ENCODE results near the gene REPS2. TPM values are rescaled to one million over a fixed set of nuclear protein-coding genes. Genes with fewer than 3 reads are reported as not detected.

REPS2 gene
- total RNA-seq, 1 experiment from 2014 or later: 0.04 TPM

DNA sequence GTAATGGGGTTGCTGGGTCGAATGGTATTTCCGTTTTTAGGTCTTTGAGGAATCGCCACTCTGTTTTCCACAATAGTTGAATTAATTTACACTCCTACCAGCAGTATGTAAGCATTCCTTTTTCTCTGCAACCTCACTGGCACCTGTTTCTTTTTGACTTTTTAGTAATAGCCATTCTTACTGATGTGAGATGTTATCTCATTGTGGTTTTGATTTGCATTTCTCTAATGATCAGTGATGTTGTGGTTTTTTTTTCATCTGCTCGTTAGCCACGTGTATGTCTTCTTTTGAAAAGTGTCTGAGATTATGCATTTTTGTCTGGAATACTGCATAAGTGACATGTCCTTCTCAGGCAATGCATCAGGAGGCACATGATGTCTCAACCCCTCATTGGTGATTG lies 28.8 kb downstream of the REPS2 start:
- Histone ChIP-seq H3K27ac (ENCODE audit: low read depth, low read length, poor library complexity, severe bottlenecking) (no peak overlapping the region), H3K4me1 (ENCODE audit: insufficient read depth, low read length, poor library complexity, severe bottlenecking) (no peaks in the 10 kb centered on the region), H3K27me3 (replicated peaks; ENCODE audit: insufficient read depth, low read depth, low read length, poor library complexity) (peaks cover 30% of the 10 kb centered on the region), H3K9me3 (ENCODE audit: low read depth, low read length, poor library complexity, severe bottlenecking) (no peaks in the 10 kb centered on the region), H3K36me3 (ENCODE audit: insufficient read depth, low read length, poor library complexity, severe bottlenecking) (no peaks in the 10 kb centered on the region), H3K4me3 (ENCODE audit: low read depth, low read length, poor library complexity, severe bottlenecking) (no peak overlapping the region)
- ChIA-PET CTCF (interaction anchor here (0.6 kb wide), 1 partner anchor 9 kb away, joined by 4 read pairs; no protein-coding TSS in a partner anchor), POLR2A (ENCODE audit: low non-redundant PET) (no interaction called here)
- TF ChIP-seq EZH2 (IDR thresholded peaks at IDR 0.05; ENCODE audit: borderline replicate concordance, low read depth, low read length, poor library complexity, severe bottlenecking): no peak
- TF ChIP-seq, protein P1, sequence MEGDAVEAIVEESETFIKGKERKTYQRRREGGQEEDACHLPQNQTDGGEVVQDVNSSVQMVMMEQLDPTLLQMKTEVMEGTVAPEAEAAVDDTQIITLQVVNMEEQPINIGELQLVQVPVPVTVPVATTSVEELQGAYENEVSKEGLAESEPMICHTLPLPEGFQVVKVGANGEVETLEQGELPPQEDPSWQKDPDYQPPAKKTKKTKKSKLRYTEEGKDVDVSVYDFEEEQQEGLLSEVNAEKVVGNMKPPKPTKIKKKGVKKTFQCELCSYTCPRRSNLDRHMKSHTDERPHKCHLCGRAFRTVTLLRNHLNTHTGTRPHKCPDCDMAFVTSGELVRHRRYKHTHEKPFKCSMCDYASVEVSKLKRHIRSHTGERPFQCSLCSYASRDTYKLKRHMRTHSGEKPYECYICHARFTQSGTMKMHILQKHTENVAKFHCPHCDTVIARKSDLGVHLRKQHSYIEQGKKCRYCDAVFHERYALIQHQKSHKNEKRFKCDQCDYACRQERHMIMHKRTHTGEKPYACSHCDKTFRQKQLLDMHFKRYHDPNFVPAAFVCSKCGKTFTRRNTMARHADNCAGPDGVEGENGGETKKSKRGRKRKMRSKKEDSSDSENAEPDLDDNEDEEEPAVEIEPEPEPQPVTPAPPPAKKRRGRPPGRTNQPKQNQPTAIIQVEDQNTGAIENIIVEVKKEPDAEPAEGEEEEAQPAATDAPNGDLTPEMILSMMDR (conservative IDR thresholded peaks at IDR 0.05; ENCODE audit: low read depth, low read length): no peak
- intact Hi-C loops (cut with micrococcal nuclease; ENCODE audit: unreplicated experiment): no loop called here
- no TSS peak for BruUV-seq (replicated peaks)
- no peak for DNase-seq (ENCODE audit: low spot score)

DNA sequence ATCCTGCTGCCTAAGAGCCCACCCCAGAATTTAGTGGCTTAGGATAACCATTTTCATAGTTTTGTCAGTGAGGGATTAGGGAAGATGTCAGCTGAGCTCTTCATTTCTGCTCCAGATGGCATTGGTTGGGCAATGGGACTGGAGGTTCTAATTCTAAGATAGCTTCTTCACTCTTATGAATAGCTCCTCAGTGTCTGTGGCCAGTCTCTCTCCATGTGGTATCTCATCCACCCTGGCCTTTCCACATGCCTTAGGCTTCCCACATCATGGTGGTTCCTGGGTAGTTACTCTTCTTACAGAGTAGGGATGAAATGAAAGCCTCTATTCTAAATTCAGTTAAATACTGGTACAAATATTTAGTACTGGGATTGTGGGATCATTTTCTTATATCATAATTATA lies 31.3 kb downstream of the REPS2 start:
- POLR2A ChIA-PET (ENCODE audit: low non-redundant PET): no interaction called here
- DNase-seq (ENCODE audit: low spot score): no peak
- CTCF ChIA-PET: no interaction called here

DNA sequence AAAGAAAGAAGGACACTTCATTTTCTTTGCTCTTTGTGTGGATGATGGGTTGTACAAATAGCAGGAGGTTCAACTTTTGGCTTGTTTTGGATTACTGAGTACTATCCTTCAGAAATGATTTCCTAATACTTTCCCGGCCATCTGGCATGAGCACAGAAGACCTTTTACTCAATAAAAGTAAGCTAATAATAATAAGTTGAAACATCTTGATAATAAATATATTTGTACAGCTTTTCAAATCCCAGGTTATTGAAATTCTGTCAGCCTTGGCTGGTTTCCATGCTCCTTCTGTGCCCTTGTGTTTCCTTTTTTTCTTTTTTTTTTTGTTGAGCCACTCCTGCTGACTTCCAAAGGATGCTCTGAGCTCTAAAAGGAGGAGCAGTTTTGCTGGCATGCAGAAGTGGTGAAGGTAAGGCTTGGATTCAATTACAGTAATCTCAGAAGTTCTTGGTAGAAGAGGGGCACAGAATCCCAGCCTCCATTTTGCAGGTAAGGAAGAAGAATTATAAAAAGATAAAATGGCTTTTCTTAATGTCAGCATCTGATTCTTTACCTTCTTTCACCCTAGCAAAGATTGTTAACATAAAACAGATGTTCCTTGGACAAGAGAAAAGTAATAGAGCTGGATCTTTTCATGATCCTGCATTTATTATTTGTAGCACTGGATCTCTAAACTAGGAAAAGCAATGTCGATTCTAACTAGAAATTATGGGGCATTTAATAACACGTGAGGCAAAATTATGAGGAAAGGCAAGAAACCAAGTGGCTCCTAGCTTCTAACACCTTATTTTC lies 31.9 kb downstream of the REPS2 start:
- TF ChIP-seq, protein P1 (conservative IDR thresholded peaks at IDR 0.05; ENCODE audit: low read depth, low read length): no peak
- TF ChIP-seq EZH2 (IDR thresholded peaks at IDR 0.05; ENCODE audit: borderline replicate concordance, low read depth, low read length, poor library complexity, severe bottlenecking): no peak
- Histone ChIP-seq H3K4me3 (ENCODE audit: low read depth, low read length, poor library complexity, severe bottlenecking) (no peak overlapping the region), H3K36me3 (ENCODE audit: insufficient read depth, low read length, poor library complexity, severe bottlenecking) (no peaks in the 10 kb centered on the region), H3K9me3 (ENCODE audit: low read depth, low read length, poor library complexity, severe bottlenecking) (no peaks in the 10 kb centered on the region), H3K4me1 (ENCODE audit: insufficient read depth, low read length, poor library complexity, severe bottlenecking) (no peaks in the 10 kb centered on the region), H3K27ac (ENCODE audit: low read depth, low read length, poor library complexity, severe bottlenecking) (no peak overlapping the region), H3K27me3 (replicated peaks; ENCODE audit: insufficient read depth, low read depth, low read length, poor library complexity) (peaks cover 10% of the 10 kb centered on the region)
- ChIA-PET CTCF (no interaction called here), POLR2A (ENCODE audit: low non-redundant PET) (no interaction called here)
- DNase-seq (ENCODE audit: low spot score): no peak
- BruUV-seq (replicated peaks): no TSS peak
- intact Hi-C loops (cut with micrococcal nuclease; ENCODE audit: unreplicated experiment): no loop called here

More for the DNA sequence above, 31.3 kb downstream of the REPS2 start:
- Histone ChIP-seq H3K4me3 (ENCODE audit: low read depth, low read length, poor library complexity, severe bottlenecking) (no peak overlapping the region), H3K27ac (ENCODE audit: low read depth, low read length, poor library complexity, severe bottlenecking) (no peak overlapping the region), H3K4me1 (ENCODE audit: insufficient read depth, low read length, poor library complexity, severe bottlenecking) (no peaks in the 10 kb centered on the region), H3K9me3 (ENCODE audit: low read depth, low read length, poor library complexity, severe bottlenecking) (no peaks in the 10 kb centered on the region), H3K36me3 (ENCODE audit: insufficient read depth, low read length, poor library complexity, severe bottlenecking) (no peaks in the 10 kb centered on the region), H3K27me3 (replicated peaks; ENCODE audit: insufficient read depth, low read depth, low read length, poor library complexity) (peaks cover 12% of the 10 kb centered on the region)
- TF ChIP-seq EZH2 (IDR thresholded peaks at IDR 0.05; ENCODE audit: borderline replicate concordance, low read depth, low read length, poor library complexity, severe bottlenecking): no peak
- TF ChIP-seq, protein P1 (conservative IDR thresholded peaks at IDR 0.05; ENCODE audit: low read depth, low read length): no peak
- intact Hi-C loops (cut with micrococcal nuclease; ENCODE audit: unreplicated experiment): no loop called here
- no TSS peak for BruUV-seq (replicated peaks)

Measured in A673 (cell line).